ENCODE results near the gene KRTCAP2.

DNA sequence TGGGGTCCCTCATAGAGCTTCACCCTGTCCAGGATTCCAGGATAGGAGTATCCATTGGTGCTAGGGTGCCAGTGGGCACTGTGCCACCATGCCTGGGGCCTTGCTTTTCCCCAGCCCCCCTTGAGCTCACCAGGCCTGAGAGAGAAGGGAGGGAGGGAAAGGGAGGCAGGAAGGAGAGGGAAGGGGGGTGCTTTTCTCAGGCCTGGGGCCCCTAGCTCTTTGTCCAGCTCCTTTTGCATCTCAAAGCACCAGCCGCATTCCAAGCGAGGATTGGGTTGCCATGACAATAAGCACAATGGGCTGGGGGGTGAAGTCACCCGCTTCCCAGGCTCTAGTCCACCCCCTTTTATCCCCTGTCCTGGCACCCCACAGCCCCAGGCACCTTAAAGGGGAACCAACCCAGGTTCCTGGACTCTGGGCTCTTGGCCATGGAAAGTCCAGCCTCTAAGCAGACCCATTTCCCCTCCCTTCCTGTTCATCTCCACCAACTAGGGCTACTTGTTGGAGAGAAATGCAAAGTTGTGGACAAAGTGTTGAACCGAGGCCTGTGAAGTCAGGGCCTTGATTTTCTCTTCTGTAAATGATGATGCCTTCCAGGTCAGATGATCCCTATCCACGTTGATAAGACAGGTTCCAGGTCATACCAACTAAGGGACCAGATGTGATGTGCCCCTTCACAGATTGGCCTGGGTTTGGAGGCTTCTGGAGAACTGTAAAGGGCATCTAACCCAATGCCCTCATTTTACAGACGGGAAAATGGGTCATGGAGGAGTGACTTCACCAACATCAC, 23.2 kb upstream of the KRTCAP2 start:
- TF ChIP-seq, protein P1, sequence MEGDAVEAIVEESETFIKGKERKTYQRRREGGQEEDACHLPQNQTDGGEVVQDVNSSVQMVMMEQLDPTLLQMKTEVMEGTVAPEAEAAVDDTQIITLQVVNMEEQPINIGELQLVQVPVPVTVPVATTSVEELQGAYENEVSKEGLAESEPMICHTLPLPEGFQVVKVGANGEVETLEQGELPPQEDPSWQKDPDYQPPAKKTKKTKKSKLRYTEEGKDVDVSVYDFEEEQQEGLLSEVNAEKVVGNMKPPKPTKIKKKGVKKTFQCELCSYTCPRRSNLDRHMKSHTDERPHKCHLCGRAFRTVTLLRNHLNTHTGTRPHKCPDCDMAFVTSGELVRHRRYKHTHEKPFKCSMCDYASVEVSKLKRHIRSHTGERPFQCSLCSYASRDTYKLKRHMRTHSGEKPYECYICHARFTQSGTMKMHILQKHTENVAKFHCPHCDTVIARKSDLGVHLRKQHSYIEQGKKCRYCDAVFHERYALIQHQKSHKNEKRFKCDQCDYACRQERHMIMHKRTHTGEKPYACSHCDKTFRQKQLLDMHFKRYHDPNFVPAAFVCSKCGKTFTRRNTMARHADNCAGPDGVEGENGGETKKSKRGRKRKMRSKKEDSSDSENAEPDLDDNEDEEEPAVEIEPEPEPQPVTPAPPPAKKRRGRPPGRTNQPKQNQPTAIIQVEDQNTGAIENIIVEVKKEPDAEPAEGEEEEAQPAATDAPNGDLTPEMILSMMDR (IDR thresholded peaks at IDR 0.05) = no peak
- no peak for TF ChIP-seq POLR2A (IDR thresholded peaks at IDR 0.05)

Data from esophagus squamous epithelium (tissue), 4 donors.